ENCODE measurements around the gene ATP2A1. TPM values are rescaled to one million over a fixed set of nuclear protein-coding genes. Genes with fewer than 3 reads are reported as not detected.
A peak's percentile ranks its signal among the peaks of the same experiment; 100 is the strongest.

Gene ATP2A1
- total and polyA plus RNA-seq, 2 of the 13 experiments (the other 11 are each of a cell fraction or from before 2014, with no cell fraction given) = 3.2 to 12.5 TPM

DNA sequence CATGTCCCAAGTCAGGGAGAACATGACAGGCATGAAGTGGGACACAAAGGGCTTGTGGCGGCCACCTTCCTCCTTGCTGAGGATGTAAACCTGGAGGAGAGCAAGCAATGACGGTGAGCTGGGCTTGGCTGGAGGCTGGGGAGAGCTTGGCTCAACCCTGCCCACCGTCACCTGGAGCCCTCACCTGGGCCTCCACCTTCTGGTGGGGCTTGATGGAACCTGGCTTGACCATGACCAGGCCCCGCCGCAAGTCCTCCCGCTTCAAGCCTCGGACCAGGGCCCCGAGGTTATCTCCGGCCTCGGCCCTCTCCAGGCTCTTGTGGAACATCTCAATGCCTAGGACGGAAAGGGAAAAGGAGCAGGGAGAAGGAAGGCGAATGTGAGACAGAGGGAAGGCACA lies 34.5 kb upstream of the ATP2A1 start:
- WGBS (ENCODE audit: low lambda C conversion rate) = 98% methylated on average over 12 of the region's 12 CpGs
- no peaks in the 10 kb centered on the region; a peak in 1 of 5 replicates for H3K27me3 ChIP-seq (ENCODE audit: control insufficient read depth in 1 of 2, insufficient read depth in 2 of 2, low read length in 2 of 2)

More for the DNA sequence above, 34.5 kb upstream of the ATP2A1 start:
- Histone ChIP-seq H3K79me2 (ENCODE audit: insufficient read depth, low read length) (peaks cover 26% of the 10 kb centered on the region), H2AFZ (ENCODE audit: low read length) (no peak overlapping the region), H3K4me2 (ENCODE audit: low read depth, low read length) (no peak overlapping the region), H3K9me3 (ENCODE audit: low read length) (no peaks in the 10 kb centered on the region), H3K9ac (ENCODE audit: insufficient read depth, low read depth, low read length) (no peak overlapping the region), H3K27ac (ENCODE audit: extremely low read length, insufficient read depth, low read length) (no peak overlapping the region), H3K4me1 (ENCODE audit: insufficient read depth, low read length) (peaks cover 18% of the 10 kb centered on the region), H3K36me3 (replicated peaks in 1 of 2; ENCODE audit: control insufficient read depth in 1 of 2, insufficient read depth in 2 of 2, low read length in 2 of 2) (peaks cover 27 to 28% of the 10 kb centered on the region in 2 experiments), H4K20me1 (ENCODE audit: insufficient read depth, low read length) (0 out of 2 replicates have a peak, but pooled peaks cover 4% of the 10 kb centered on the region), H3K4me3 (replicated peaks in 1 of 3; ENCODE audit: insufficient read depth in 1 of 3, low read depth in 2 of 3, low read length in 3 of 3) (no peak overlapping the region)
- ChIA-PET CTCF (ENCODE audit: low intra/inter-chr PET ratio, low total read pairs) (no interaction called here), POLR2A (interaction anchor here (3.9 to 6.6 kb wide), 4 partner anchors 14 to 79 kb away, joined by 25 to 104 read pairs (median 66); partner anchors contain the start of genes ATXN2L and SH2B1)
- no TSS peak for BruUV-seq (replicated peaks)
- DNase-seq (ENCODE audit: low spot score) (no peak), FAIRE-seq (no peak), ATAC-seq (no peak)
- in situ Hi-C loops (cut with HindIII; ENCODE audit: extremely low pct_ligation_motif_present, low pct_unique_long_range_greater_than_20kb) (no loop called here), intact Hi-C loops (cut with micrococcal nuclease; ENCODE audit: unreplicated experiment) (no loop called here)
- peak; percentile 38; the same call in 1 of the 2 replicates for TF ChIP-seq RBFOX2 (IDR thresholded peaks at IDR 0.05; ENCODE audit: low read depth, low read length)
- TF ChIP-seq, protein P1, sequence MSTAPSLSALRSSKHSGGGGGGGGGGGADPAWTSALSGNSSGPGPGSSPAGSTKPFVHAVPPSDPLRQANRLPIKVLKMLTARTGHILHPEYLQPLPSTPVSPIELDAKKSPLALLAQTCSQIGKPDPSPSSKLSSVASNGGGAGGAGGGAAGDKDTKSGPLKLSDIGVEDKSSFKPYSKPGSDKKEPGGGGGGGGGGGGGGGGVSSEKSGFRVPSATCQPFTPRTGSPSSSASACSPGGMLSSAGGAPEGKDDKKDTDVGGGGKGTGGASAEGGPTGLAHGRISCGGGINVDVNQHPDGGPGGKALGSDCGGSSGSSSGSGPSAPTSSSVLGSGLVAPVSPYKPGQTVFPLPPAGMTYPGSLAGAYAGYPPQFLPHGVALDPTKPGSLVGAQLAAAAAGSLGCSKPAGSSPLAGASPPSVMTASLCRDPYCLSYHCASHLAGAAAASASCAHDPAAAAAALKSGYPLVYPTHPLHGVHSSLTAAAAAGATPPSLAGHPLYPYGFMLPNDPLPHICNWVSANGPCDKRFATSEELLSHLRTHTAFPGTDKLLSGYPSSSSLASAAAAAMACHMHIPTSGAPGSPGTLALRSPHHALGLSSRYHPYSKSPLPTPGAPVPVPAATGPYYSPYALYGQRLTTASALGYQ (CRISPR knock-in tag; IDR thresholded peaks at IDR 0.05) = no peak
- TF ChIP-seq SALL1 (CRISPR knock-in tag; IDR thresholded peaks at IDR 0.05) = no peak
- peak in 1 of 2 experiments; percentile 25; a peak in 2 of 4 replicates for TF ChIP-seq POLR2A (IDR thresholded peaks at IDR 0.05; ENCODE audit: insufficient read depth in 1 of 2, low read depth in 2 of 2, low read length in 2 of 2)
- no peak for TF ChIP-seq IKZF4 (CRISPR knock-in tag; IDR thresholded peaks at IDR 0.05; ENCODE audit: borderline replicate concordance, low read depth, not compliant biosample characterization)
- TF ChIP-seq MTF2 (CRISPR knock-in tag; IDR thresholded peaks at IDR 0.05; ENCODE audit: borderline replicate concordance) = no peak
- peak; percentile 39; the same call in 1 of the 2 replicates for TF ChIP-seq POLR2G (IDR thresholded peaks at IDR 0.05; ENCODE audit: low read depth, low read length)
- TF ChIP-seq, protein P2, sequence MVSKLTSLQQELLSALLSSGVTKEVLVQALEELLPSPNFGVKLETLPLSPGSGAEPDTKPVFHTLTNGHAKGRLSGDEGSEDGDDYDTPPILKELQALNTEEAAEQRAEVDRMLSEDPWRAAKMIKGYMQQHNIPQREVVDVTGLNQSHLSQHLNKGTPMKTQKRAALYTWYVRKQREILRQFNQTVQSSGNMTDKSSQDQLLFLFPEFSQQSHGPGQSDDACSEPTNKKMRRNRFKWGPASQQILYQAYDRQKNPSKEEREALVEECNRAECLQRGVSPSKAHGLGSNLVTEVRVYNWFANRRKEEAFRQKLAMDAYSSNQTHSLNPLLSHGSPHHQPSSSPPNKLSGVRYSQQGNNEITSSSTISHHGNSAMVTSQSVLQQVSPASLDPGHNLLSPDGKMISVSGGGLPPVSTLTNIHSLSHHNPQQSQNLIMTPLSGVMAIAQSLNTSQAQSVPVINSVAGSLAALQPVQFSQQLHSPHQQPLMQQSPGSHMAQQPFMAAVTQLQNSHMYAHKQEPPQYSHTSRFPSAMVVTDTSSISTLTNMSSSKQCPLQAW (CRISPR knock-in tag; IDR thresholded peaks at IDR 0.05) = no peak
- TF ChIP-seq, protein P3, sequence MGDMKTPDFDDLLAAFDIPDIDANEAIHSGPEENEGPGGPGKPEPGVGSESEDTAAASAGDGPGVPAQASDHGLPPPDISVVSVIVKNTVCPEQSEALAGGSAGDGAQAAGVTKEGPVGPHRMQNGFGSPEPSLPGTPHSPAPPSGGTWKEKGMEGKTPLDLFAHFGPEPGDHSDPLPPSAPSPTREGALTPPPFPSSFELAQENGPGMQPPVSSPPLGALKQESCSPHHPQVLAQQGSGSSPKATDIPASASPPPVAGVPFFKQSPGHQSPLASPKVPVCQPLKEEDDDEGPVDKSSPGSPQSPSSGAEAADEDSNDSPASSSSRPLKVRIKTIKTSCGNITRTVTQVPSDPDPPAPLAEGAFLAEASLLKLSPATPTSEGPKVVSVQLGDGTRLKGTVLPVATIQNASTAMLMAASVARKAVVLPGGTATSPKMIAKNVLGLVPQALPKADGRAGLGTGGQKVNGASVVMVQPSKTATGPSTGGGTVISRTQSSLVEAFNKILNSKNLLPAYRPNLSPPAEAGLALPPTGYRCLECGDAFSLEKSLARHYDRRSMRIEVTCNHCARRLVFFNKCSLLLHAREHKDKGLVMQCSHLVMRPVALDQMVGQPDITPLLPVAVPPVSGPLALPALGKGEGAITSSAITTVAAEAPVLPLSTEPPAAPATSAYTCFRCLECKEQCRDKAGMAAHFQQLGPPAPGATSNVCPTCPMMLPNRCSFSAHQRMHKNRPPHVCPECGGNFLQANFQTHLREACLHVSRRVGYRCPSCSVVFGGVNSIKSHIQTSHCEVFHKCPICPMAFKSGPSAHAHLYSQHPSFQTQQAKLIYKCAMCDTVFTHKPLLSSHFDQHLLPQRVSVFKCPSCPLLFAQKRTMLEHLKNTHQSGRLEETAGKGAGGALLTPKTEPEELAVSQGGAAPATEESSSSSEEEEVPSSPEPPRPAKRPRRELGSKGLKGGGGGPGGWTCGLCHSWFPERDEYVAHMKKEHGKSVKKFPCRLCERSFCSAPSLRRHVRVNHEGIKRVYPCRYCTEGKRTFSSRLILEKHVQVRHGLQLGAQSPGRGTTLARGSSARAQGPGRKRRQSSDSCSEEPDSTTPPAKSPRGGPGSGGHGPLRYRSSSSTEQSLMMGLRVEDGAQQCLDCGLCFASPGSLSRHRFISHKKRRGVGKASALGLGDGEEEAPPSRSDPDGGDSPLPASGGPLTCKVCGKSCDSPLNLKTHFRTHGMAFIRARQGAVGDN (CRISPR knock-in tag; IDR thresholded peaks at IDR 0.05) = no peak
- TF ChIP-seq ARNT2 (CRISPR knock-in tag; IDR thresholded peaks at IDR 0.05; ENCODE audit: low read depth) = no peak
- TF ChIP-seq ZMYM3 (CRISPR knock-in tag; IDR thresholded peaks at IDR 0.05) = no peak
- TF ChIP-seq AGO2 (optimal IDR thresholded peaks at IDR 0.05; ENCODE audit: low read depth, low read length) = peak; percentile 45

Data from HepG2 (cell line).